ENCODE measurements around the gene IGSF11. TPM values are rescaled to one million over a fixed set of nuclear protein-coding genes. Genes with fewer than 3 reads are reported as not detected.

The IGSF11 gene
- total RNA-seq, 6 experiments from 2014 or later = not detected

DNA sequence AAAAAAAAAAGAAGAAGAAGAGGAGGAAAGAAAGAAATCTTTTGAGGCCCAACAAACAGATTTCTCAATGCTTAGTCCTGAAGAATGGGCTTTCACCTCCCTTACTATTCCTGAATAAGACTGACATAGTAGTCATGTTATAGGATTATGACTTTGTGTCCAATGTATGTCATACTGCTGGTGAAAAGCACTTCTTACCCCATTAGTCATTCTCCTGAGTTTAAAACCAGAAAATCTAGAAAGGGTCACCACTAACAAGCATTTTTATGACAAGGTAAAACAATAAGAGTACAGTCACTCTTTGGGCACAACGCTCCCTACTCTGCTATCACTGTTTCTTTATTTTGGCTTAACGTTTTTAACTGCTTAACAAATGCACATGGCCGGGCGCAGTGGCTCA, 88.2 kb downstream of the IGSF11 start:
- TF ChIP-seq, protein P1, sequence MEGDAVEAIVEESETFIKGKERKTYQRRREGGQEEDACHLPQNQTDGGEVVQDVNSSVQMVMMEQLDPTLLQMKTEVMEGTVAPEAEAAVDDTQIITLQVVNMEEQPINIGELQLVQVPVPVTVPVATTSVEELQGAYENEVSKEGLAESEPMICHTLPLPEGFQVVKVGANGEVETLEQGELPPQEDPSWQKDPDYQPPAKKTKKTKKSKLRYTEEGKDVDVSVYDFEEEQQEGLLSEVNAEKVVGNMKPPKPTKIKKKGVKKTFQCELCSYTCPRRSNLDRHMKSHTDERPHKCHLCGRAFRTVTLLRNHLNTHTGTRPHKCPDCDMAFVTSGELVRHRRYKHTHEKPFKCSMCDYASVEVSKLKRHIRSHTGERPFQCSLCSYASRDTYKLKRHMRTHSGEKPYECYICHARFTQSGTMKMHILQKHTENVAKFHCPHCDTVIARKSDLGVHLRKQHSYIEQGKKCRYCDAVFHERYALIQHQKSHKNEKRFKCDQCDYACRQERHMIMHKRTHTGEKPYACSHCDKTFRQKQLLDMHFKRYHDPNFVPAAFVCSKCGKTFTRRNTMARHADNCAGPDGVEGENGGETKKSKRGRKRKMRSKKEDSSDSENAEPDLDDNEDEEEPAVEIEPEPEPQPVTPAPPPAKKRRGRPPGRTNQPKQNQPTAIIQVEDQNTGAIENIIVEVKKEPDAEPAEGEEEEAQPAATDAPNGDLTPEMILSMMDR (IDR thresholded peaks at IDR 0.05) = no peak
- no peak overlapping the region for H3K4me3 Mint-ChIP-seq
- no peaks in the 10 kb centered on the region for H3K36me3 Mint-ChIP-seq (ENCODE audit: low read depth)
- H3K27me3 Mint-ChIP-seq (ENCODE audit: insufficient read depth) = peaks cover 1% of the 10 kb centered on the region; the same call in 1 of the 2 replicates
- H3K9me3 Mint-ChIP-seq = no peaks in the 10 kb centered on the region
- DNase-seq = no peak
- no peak overlapping the region for H3K27ac Mint-ChIP-seq
- H3K4me1 Mint-ChIP-seq (ENCODE audit: low read depth) = no peaks in the 10 kb centered on the region

DNA sequence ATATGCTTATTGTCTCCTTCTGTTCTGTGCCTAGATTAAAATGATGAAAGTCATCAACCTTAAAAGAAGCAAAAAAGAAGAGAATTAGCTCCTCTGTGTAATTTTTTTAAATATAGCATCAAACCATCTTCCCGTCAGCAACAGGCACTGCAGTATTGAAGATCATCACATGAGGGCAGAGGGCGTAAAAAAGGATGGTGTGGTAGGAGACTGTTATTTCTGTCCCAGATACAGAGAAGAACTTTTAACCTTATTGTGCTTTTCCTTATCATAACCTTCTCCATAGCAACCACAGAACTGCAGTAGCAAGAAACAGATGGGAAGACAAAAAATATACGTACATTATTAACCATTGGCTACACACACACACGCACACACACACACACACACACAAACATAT, 88.8 kb downstream of the IGSF11 start:
- no peak for DNase-seq
- H3K4me1 Mint-ChIP-seq (ENCODE audit: low read depth) = no peaks in the 10 kb centered on the region
- no peak overlapping the region for H3K4me3 Mint-ChIP-seq
- no peaks in the 10 kb centered on the region for H3K9me3 Mint-ChIP-seq
- H3K27ac Mint-ChIP-seq = no peak overlapping the region
- H3K36me3 Mint-ChIP-seq (ENCODE audit: low read depth) = no peaks in the 10 kb centered on the region
- H3K27me3 Mint-ChIP-seq (ENCODE audit: insufficient read depth) = peaks cover 1% of the 10 kb centered on the region; the same call in 1 of the 2 replicates
- TF ChIP-seq, protein P1 (IDR thresholded peaks at IDR 0.05) = no peak

DNA sequence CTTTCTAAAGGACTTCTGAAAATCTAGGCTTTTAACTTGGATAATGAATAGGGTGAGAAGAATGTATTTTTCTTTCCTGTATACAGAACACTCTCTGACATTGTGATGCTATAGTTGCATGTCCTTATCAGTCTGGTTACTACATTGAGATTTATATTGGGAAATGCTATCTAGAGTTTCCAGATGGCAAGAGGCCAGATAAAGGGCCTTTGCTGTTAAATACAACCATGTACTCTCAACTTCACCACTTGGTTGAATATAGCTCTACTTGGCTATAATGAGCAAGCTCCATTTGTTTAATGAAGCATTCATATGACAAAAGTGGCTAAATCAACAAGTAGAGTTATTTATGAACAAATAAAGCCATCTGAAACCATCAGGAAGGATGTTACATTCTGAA, 91.0 kb downstream of the IGSF11 start:
- Mint-ChIP-seq H3K36me3 (ENCODE audit: low read depth) (no peaks in the 10 kb centered on the region), H3K4me3 (no peak overlapping the region), H3K27me3 (ENCODE audit: insufficient read depth) (peaks cover 1% of the 10 kb centered on the region; the same call in 1 of the 2 replicates), H3K9me3 (no peaks in the 10 kb centered on the region), H3K4me1 (ENCODE audit: low read depth) (peaks cover 3% of the 10 kb centered on the region), H3K27ac (no peak overlapping the region)
- TF ChIP-seq, protein P1 (IDR thresholded peaks at IDR 0.05) = no peak
- DNase-seq = no peak

DNA sequence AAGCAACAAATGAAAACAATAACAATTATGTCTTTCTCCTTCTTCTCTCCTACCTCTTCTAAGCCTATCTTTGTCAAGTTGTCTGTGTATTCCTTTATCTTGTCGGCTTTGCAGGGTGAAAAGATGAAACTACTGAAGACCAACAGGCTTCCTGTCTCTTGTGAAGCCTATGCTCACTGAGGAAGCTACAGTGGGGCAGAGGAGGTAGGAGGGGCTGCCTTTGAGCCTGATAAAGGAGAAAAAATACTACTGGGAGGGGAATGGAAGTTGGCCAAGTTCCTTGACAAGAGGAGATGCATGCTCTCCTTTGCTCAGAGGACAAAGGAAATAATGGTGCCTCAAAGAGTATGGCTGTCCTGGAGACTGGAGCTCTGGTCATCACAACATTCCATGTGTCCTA, 92.0 kb downstream of the IGSF11 start:
- Mint-ChIP-seq H3K4me1 (ENCODE audit: low read depth) (peaks cover 8% of the 10 kb centered on the region), H3K9me3 (no peaks in the 10 kb centered on the region), H3K36me3 (ENCODE audit: low read depth) (no peaks in the 10 kb centered on the region), H3K4me3 (no peak overlapping the region), H3K27me3 (ENCODE audit: insufficient read depth) (peaks cover 1% of the 10 kb centered on the region; the same call in 1 of the 2 replicates), H3K27ac (no peak overlapping the region)
- TF ChIP-seq, protein P1 (IDR thresholded peaks at IDR 0.05) = no peak
- no peak for DNase-seq

DNA sequence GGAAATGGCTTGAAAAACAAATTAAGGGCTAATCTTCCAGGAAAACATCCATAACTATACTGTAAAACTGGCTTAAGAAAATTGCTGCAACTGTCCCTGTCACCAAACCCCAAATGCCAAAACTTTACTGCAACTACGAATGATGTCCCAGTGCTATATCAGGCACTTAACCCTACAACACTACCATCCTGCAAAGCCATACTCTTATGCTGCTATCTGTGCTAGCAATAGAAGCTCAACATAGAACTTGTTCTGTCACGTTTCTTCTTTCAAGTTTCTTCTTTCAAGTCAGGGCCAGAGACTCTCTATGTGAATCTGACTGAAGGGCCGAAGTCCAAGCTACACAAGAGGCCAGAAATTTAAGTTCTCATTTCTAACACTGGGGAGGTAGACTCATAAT, 92.5 kb downstream of the IGSF11 start:
- Mint-ChIP-seq H3K4me3 (no peak overlapping the region), H3K27ac (no peak overlapping the region), H3K4me1 (ENCODE audit: low read depth) (peaks cover 8% of the 10 kb centered on the region), H3K36me3 (ENCODE audit: low read depth) (no peaks in the 10 kb centered on the region), H3K27me3 (ENCODE audit: insufficient read depth) (peaks cover 1% of the 10 kb centered on the region; the same call in 1 of the 2 replicates), H3K9me3 (no peaks in the 10 kb centered on the region)
- DNase-seq = no peak
- TF ChIP-seq, protein P1 (IDR thresholded peaks at IDR 0.05) = no peak

DNA sequence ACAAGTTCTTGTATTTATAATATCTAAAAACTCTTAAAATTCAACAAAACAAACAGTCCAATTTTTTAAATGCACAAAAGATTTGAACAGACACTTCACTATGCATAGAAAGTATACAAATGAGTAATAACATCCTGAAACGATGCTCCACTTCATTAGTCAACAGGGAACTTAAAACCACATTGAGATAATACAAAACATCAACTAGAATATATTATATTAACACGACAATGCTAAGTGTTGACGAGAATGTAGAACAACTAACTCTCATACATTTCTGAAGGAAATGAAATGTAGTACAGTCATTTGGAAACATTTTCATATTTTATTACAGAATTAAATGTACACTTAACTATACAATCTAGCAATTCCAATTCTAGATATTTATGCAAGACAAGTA, 93.4 kb downstream of the IGSF11 start:
- Mint-ChIP-seq H3K36me3 (ENCODE audit: low read depth) (no peaks in the 10 kb centered on the region), H3K4me1 (ENCODE audit: low read depth) (peaks cover 8% of the 10 kb centered on the region), H3K27ac (no peak overlapping the region), H3K9me3 (no peaks in the 10 kb centered on the region), H3K4me3 (no peak overlapping the region), H3K27me3 (ENCODE audit: insufficient read depth) (peaks cover 1% of the 10 kb centered on the region; the same call in 1 of the 2 replicates)
- TF ChIP-seq, protein P1 (IDR thresholded peaks at IDR 0.05) = no peak
- DNase-seq = no peak
